GM23338 (cell line): Measurements from ENCODE around the gene IL7R. TPM values are rescaled to one million over a fixed set of nuclear protein-coding genes. Genes with fewer than 3 reads are reported as not detected.

Experiments
- ATAC-seq: fragments of 200-7000 bp; cut with Tn5 transposase; 3 replicates; pipeline ENCODE4 v1.9.1; 2020
- DNase-seq: peaks from one replicate; pipeline ENCODE4 v3.0.0-alpha.2; 2015; ENCODE audit warnings: low spot score
- H2AFZ ChIP-seq: fragments of 200-600 bp; sonication (generic); 2 replicates; pipeline ENCODE4 v1.8.0; 2016; ENCODE audit warnings: antibody characterized with exemption, mild to moderate bottlenecking, moderate library complexity
- H3F3A ChIP-seq: fragments of 200-600 bp; sonication (generic); replicated peaks from 2 replicates; pipeline ENCODE4 v1.8.0; 2017; ENCODE audit warnings: antibody characterized with exemption, mixed run types, low read depth
- H3K27ac ChIP-seq: fragments of 200-600 bp; sonication (generic); 2 replicates; pipeline ENCODE4 v1.6.1; 2016; ENCODE audit warnings: low read depth
- H3K27me3 ChIP-seq: fragments of 200-600 bp; sonication (generic); 2 replicates; pipeline ENCODE4 v1.8.0; 2016; ENCODE audit warnings: mild to moderate bottlenecking, mixed run types, moderate library complexity; ENCODE audit not compliant: insufficient read depth
- H3K36me3 ChIP-seq: fragments of 200-600 bp; sonication (generic); 2 replicates; pipeline ENCODE4 v1.8.0; 2016; ENCODE audit warnings: mild to moderate bottlenecking; ENCODE audit not compliant: insufficient read depth
- H3K4me1 ChIP-seq: fragments of 200-600 bp; sonication (generic); 2 replicates; pipeline ENCODE4 v1.8.0; 2016; ENCODE audit warnings: mild to moderate bottlenecking, moderate library complexity; ENCODE audit not compliant: insufficient read depth
- H3K4me2 ChIP-seq: fragments of 200-600 bp; sonication (generic); 2 replicates; pipeline ENCODE4 v1.7.1; 2017; ENCODE audit warnings: mixed run types
- H3K4me3 ChIP-seq: fragments of 200-600 bp; sonication (generic); 2 replicates; pipeline ENCODE4 v1.6.1; 2016; ENCODE audit warnings: mixed run types
- H3K79me2 ChIP-seq: fragments of 200-600 bp; sonication (generic); replicated peaks from 2 replicates; pipeline ENCODE4 v1.8.0; 2017; ENCODE audit warnings: mild to moderate bottlenecking; ENCODE audit not compliant: insufficient read depth
- H3K9me2 ChIP-seq: fragments of 200-600 bp; sonication (generic); 2 replicates; pipeline ENCODE4 v1.8.0; 2017; ENCODE audit not compliant: insufficient read depth
- H4K20me1 ChIP-seq: fragments of 200-600 bp; sonication (generic); replicated peaks from 2 replicates; pipeline ENCODE4 v1.8.0; 2017; ENCODE audit warnings: mild to moderate bottlenecking; ENCODE audit not compliant: insufficient read depth
- H3K27ac Mint-ChIP-seq: 2 replicates; pipeline ENCODE4 v1.8.0; 2020; ENCODE audit warnings: inconsistent platforms, mild to moderate bottlenecking, moderate library complexity, mixed read lengths
- H3K27me3 Mint-ChIP-seq: 3 replicates; pipeline ENCODE4 v1.8.0; 2022; ENCODE audit warnings: low read depth, mild to moderate bottlenecking, moderate library complexity, mixed read lengths, inconsistent platforms; ENCODE audit not compliant: insufficient read depth, poor library complexity
- H3K36me3 Mint-ChIP-seq: 3 replicates; pipeline ENCODE4 v1.8.0; 2021; ENCODE audit warnings: low read depth, mild to moderate bottlenecking, inconsistent platforms, moderate library complexity, mixed read lengths
- H3K4me1 Mint-ChIP-seq: 3 replicates; pipeline ENCODE4 v1.8.0; 2020; ENCODE audit warnings: mild to moderate bottlenecking, inconsistent platforms, mixed read lengths
- H3K4me3 Mint-ChIP-seq: 3 replicates; pipeline ENCODE4 v1.8.0; 2021; ENCODE audit warnings: moderate library complexity, mild to moderate bottlenecking, inconsistent platforms, mixed read lengths
- H3K9me3 Mint-ChIP-seq: 3 replicates; pipeline ENCODE4 v1.8.0; 2020; ENCODE audit warnings: moderate library complexity, mild to moderate bottlenecking, inconsistent platforms, mixed read lengths
- EZH2 ChIP-seq: fragments of 200-600 bp; sonication (generic); IDR thresholded peaks from one replicate; pipeline ENCODE4 v1.8.0; 2017; ENCODE audit warnings: antibody characterized with exemption, mild to moderate bottlenecking, low read depth; ENCODE audit not compliant: unreplicated experiment
- EZH2phosphoT487 ChIP-seq: fragments of 200-600 bp; sonication (generic); IDR thresholded peaks from one replicate; pipeline ENCODE4 v1.8.1; 2018; ENCODE audit warnings: antibody characterized with exemption; ENCODE audit not compliant: unreplicated experiment
- NANOG ChIP-seq: IDR thresholded peaks from 2 replicates; pipeline ENCODE4 v1.6.1; 2016; ENCODE audit warnings: antibody characterized with exemption, borderline replicate concordance
- POLR2AphosphoS5 ChIP-seq: IDR thresholded peaks from 2 replicates; pipeline ENCODE4 v1.6.1; 2016; ENCODE audit warnings: antibody characterized with exemption, low read depth
- STAT1 ChIP-seq: IDR thresholded peaks from one replicate; pipeline ENCODE4 v1.6.1; 2016; ENCODE audit warnings: antibody characterized with exemption; ENCODE audit not compliant: unreplicated experiment
- ZNF114 ChIP-seq: fragments of 250-450 bp; sonication (Bioruptor Pico); IDR thresholded peaks from 2 replicates; pipeline ENCODE4 v1.5.0; 2020; ENCODE audit warnings: mild to moderate bottlenecking, moderate library complexity
- polyA plus RNA-seq: library from polyadenylated mRNA; unstranded; fragments of >200 nt; fragmentation: Nextera tagmentation; extraction: Ambion mirVana; gene quantifications from 2 replicates; pipeline ENCODE4 v1.2.1, GENCODE V29; 2016
- total RNA-seq: library from RNA; depleted of rRNA; stranded (reverse); fragments of >200 nt; shearing (Covaris generic); gene quantifications from 2 replicates; pipeline ENCODE4 v1.2.3, GENCODE V29; 2014
- TF ChIP-seq, protein P1 (sequence below): IDR thresholded peaks from one replicate; pipeline ENCODE4 v1.6.1; 2018; ENCODE audit warnings: antibody characterized with exemption; ENCODE audit not compliant: unreplicated experiment
- TF ChIP-seq, protein P2 (sequence below): fragments of 250-450 bp; sonication (Bioruptor Pico); IDR thresholded peaks from 2 replicates; pipeline ENCODE4 v1.5.0; 2020; ENCODE audit warnings: mild to moderate bottlenecking, moderate library complexity

IL7R gene
- total and polyA plus RNA-seq, 2 experiments from 2014 or later: not detected

DNA sequence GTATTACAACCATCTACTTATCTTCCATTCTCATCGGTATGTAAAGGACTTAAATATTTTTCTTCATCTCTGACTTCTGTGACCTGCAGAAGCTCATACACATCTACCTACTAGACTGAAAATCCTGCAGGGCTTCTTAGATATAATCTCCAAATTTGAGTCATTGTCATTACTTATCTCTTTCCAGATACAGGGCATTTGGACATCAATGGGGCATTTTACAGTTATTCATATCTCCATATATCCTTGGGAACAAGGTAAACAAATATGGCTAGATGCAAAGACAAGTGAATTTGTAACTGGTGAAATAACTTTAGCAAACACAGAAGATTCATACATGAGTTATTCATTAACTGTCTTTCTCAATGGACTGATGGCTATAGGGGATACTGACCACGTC is 37.7 kb upstream of the IL7R start (continued):
- TF ChIP-seq EZH2phosphoT487 (no peak), EZH2 (no peak), STAT1 (no peak), ZNF114 (CRISPR knock-in tag) (no peak), POLR2AphosphoS5 (no peak)

DNA sequence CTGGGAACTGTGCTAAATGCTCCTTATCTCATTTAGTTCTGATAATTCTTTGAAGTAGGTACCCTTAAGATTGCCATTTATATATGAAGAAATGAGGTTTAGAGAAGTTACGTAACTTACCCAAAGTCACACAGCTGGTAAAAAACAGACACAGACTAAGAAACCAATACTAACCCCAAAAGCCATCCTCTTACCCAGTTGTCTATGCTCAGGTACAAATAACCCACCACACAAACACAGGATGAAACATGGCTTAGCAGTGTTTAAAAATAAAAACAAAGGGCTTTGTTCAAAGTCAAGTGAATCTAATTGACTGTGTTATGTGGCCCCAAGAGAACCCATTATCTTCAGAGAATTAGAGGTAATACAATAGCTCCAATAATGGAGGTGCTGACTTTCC is 37.0 kb upstream of the IL7R start:
- Histone ChIP-seq H3K27ac (no peak overlapping the region), H3K27me3 (no peaks in the 10 kb centered on the region), H3K4me1 (no peaks in the 10 kb centered on the region), H2AFZ (no peak overlapping the region), H3F3A (no peaks in the 10 kb centered on the region), H3K4me2 (no peak overlapping the region), H3K36me3 (no peaks in the 10 kb centered on the region), H3K9me2 (peaks cover 3% of the 10 kb centered on the region; the same call in 1 of the 2 replicates), H3K4me3 (no peak overlapping the region), H4K20me1 (no peaks in the 10 kb centered on the region), H3K79me2 (no peaks in the 10 kb centered on the region)
- H3K4me1 Mint-ChIP-seq: no peaks in the 10 kb centered on the region
- H3K4me3 Mint-ChIP-seq: no peak overlapping the region
- H3K27ac Mint-ChIP-seq: no peak overlapping the region
- H3K36me3 Mint-ChIP-seq: no peaks in the 10 kb centered on the region
- DNase-seq (no peak), ATAC-seq (no peak)
- peaks cover 5% of the 10 kb centered on the region for H3K27me3 Mint-ChIP-seq
- TF ChIP-seq, protein P1, sequence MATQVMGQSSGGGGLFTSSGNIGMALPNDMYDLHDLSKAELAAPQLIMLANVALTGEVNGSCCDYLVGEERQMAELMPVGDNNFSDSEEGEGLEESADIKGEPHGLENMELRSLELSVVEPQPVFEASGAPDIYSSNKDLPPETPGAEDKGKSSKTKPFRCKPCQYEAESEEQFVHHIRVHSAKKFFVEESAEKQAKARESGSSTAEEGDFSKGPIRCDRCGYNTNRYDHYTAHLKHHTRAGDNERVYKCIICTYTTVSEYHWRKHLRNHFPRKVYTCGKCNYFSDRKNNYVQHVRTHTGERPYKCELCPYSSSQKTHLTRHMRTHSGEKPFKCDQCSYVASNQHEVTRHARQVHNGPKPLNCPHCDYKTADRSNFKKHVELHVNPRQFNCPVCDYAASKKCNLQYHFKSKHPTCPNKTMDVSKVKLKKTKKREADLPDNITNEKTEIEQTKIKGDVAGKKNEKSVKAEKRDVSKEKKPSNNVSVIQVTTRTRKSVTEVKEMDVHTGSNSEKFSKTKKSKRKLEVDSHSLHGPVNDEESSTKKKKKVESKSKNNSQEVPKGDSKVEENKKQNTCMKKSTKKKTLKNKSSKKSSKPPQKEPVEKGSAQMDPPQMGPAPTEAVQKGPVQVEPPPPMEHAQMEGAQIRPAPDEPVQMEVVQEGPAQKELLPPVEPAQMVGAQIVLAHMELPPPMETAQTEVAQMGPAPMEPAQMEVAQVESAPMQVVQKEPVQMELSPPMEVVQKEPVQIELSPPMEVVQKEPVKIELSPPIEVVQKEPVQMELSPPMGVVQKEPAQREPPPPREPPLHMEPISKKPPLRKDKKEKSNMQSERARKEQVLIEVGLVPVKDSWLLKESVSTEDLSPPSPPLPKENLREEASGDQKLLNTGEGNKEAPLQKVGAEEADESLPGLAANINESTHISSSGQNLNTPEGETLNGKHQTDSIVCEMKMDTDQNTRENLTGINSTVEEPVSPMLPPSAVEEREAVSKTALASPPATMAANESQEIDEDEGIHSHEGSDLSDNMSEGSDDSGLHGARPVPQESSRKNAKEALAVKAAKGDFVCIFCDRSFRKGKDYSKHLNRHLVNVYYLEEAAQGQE: no peak
- no peak for TF ChIP-seq STAT1
- TF ChIP-seq NANOG: no peak
- TF ChIP-seq, protein P2, sequence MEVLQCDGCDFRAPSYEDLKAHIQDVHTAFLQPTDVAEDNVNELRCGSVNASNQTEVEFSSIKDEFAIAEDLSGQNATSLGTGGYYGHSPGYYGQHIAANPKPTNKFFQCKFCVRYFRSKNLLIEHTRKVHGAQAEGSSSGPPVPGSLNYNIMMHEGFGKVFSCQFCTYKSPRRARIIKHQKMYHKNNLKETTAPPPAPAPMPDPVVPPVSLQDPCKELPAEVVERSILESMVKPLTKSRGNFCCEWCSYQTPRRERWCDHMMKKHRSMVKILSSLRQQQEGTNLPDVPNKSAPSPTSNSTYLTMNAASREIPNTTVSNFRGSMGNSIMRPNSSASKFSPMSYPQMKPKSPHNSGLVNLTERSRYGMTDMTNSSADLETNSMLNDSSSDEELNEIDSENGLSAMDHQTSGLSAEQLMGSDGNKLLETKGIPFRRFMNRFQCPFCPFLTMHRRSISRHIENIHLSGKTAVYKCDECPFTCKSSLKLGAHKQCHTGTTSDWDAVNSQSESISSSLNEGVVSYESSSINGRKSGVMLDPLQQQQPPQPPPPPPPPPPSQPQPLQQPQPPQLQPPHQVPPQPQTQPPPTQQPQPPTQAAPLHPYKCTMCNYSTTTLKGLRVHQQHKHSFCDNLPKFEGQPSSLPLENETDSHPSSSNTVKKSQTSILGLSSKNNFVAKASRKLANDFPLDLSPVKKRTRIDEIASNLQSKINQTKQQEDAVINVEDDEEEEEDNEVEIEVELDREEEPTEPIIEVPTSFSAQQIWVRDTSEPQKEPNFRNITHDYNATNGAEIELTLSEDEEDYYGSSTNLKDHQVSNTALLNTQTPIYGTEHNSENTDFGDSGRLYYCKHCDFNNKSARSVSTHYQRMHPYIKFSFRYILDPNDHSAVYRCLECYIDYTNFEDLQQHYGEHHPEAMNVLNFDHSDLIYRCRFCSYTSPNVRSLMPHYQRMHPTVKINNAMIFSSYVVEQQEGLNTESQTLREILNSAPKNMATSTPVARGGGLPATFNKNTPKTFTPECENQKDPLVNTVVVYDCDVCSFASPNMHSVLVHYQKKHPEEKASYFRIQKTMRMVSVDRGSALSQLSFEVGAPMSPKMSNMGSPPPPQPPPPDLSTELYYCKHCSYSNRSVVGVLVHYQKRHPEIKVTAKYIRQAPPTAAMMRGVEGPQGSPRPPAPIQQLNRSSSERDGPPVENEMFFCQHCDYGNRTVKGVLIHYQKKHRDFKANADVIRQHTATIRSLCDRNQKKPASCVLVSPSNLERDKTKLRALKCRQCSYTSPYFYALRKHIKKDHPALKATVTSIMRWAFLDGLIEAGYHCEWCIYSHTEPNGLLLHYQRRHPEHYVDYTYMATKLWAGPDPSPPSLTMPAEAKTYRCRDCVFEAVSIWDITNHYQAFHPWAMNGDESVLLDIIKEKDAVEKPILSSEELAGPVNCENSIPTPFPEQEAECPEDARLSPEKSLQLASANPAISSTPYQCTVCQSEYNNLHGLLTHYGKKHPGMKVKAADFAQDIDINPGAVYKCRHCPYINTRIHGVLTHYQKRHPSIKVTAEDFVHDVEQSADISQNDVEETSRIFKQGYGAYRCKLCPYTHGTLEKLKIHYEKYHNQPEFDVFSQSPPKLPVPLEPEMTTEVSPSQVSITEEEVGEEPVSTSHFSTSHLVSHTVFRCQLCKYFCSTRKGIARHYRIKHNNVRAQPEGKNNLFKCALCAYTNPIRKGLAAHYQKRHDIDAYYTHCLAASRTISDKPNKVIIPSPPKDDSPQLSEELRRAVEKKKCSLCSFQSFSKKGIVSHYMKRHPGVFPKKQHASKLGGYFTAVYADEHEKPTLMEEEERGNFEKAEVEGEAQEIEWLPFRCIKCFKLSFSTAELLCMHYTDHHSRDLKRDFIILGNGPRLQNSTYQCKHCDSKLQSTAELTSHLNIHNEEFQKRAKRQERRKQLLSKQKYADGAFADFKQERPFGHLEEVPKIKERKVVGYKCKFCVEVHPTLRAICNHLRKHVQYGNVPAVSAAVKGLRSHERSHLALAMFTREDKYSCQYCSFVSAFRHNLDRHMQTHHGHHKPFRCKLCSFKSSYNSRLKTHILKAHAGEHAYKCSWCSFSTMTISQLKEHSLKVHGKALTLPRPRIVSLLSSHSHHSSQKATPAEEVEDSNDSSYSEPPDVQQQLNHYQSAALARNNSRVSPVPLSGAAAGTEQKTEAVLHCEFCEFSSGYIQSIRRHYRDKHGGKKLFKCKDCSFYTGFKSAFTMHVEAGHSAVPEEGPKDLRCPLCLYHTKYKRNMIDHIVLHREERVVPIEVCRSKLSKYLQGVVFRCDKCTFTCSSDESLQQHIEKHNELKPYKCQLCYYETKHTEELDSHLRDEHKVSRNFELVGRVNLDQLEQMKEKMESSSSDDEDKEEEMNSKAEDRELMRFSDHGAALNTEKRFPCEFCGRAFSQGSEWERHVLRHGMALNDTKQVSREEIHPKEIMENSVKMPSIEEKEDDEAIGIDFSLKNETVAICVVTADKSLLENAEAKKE: no peak
- H3K9me3 Mint-ChIP-seq: no peaks in the 10 kb centered on the region
